Activated CD4-positive, alpha-beta T cell treated with anti-CD3 and anti-CD28 coated beads for 1 hour (primary cell): ENCODE data around the gene NEBL.

Experiments used
- DNase-seq: peaks from one replicate; pipeline ENCODE4 v3.0.0-alpha.2; 2020

Gene NEBL

GRCh38 chr10:20903635-20904390 lies 6.7 kb upstream of the NEBL start:
- DNase-seq: no peak

- no peak for DNase-seq
These were observed 4.0 kb upstream of the NEBL start for GRCh38 chr10:20901110-20901509.

- DNase-seq: no peak
These were observed 1.9 kb upstream of the NEBL start for GRCh38 chr10:20898866-20899535.

- no peak for DNase-seq
These were observed 3.8 kb downstream of the NEBL start for GRCh38 chr10:20893297-20893696.

GRCh38 chr10:20892796-20893195 lies 4.3 kb downstream of the NEBL start:
- DNase-seq: no peak

GRCh38 chr10:20892011-20892585 lies 5.0 kb downstream of the NEBL start:
- DNase-seq: no peak

GRCh38 chr10:20891338-20891714 lies 5.8 kb downstream of the NEBL start:
- DNase-seq: no peak

GRCh38 chr10:20890491-20891337 lies 6.4 kb downstream of the NEBL start:
- no peak for DNase-seq

GRCh38 chr10:20890009-20890408 lies 7.1 kb downstream of the NEBL start:
- DNase-seq: no peak

GRCh38 chr10:20888620-20889330 lies 8.3 kb downstream of the NEBL start:
- no peak for DNase-seq

GRCh38 chr10:20887706-20888555 lies 9.2 kb downstream of the NEBL start:
- no peak for DNase-seq

GRCh38 chr10:20885678-20886077 lies 11.4 kb downstream of the NEBL start:
- no peak for DNase-seq

- DNase-seq: no peak
These were observed 13.6 kb downstream of the NEBL start for GRCh38 chr10:20883552-20883951.

- DNase-seq: no peak
These were observed 15.0 kb downstream of the NEBL start for GRCh38 chr10:20882091-20882490.

- DNase-seq: no peak
These were observed 18.0 kb downstream of the NEBL start for GRCh38 chr10:20879136-20879535.

GRCh38 chr10:20877986-20878983 lies 18.8 kb downstream of the NEBL start:
- DNase-seq: no peak

- DNase-seq: no peak
These were observed 19.6 kb downstream of the NEBL start for GRCh38 chr10:20877554-20877953.

- no peak for DNase-seq
These were observed 22.9 kb downstream of the NEBL start for GRCh38 chr10:20874261-20874660.

GRCh38 chr10:20871970-20872369 lies 25.1 kb downstream of the NEBL start:
- DNase-seq: no peak

- DNase-seq: no peak
These were observed 26.3 kb downstream of the NEBL start for GRCh38 chr10:20870834-20871233.
